ENCODE measurements around the gene MST1.
"Not testable (repeated sequence)": the region's sequence is repeated elsewhere in the genome, so short reads cannot be mapped to it uniquely, and the experiment has no call there.

The MST1 gene

DNA sequence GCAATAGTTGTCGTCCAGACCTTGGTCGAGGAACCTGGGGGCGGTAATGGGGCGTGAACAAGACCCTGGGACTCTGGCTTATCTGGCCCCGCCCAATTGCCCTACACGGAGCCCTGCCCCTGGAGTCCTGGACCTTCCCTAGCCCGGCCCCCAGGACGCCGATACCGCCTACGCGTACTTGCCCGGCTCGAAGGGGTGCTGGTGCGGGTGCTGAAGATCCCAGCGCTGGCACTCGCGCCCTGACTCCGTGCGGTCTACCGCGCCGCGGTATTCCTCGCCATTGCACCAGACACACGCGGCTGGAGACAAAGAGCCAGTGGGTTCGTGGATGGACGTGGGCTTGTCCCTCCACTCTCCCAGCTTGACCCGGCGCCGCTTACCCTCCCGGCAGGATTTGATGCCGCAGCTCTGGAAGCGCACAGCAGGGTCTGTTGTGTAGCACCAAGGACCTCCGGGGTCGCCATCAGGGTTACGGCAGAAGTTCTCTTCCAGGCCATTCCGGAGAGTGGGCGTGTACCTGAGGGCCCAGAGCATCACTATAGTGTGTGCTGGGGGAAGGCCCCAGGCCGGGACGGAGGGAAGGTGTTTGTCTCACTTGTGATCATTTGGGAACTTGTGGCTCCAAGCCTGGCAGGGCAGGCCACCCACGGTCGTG, 2.4 kb downstream of the MST1 start:
- H3K9me3 ChIP-seq (ENCODE audit: control insufficient read depth, low read length); H3K4me1 ChIP-seq (ENCODE audit: control insufficient read depth, insufficient read depth, low read length, poor library complexity, severe bottlenecking); H3K27ac ChIP-seq (ENCODE audit: low read depth, low read length, severe bottlenecking): not testable (repeated sequence)
- 10 to 13% methylated on average over 30 to 34 of the region's 44 CpGs for whole genome bisulfite sequencing, 2 experiments (ENCODE audit: insufficient coverage in 2 of 2)
- H3K36me3 ChIP-seq (ENCODE audit: control insufficient read depth, insufficient read depth, low read length): peaks cover 20% of the 10 kb centered on the region
- H3K4me3 ChIP-seq (ENCODE audit: extremely low read depth, insufficient read depth, low read length, poor library complexity, severe bottlenecking): peak overlapping the region; percentile 39

DNA sequence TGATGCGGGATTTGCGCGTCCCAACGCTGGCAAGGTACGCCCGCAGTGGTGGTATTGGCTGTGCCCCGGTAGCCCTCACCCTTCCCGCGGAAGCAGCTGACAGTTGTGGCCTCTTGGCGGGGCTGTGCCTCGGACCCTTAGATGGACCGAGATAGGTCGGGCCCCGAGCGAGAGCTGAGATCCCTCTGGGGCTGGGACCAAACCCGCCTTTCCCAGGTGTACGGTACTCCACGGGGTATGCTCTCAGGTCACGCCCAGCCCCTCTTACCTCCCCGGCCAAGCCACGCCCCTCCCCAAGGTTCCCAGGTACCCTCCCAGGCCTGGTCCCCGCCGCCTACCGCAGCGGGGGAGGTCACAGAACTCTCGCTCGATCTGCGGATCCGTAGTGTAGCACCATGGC, 2.9 kb downstream of the MST1 start:
- not testable (repeated sequence) for H3K27ac ChIP-seq (ENCODE audit: low read depth, low read length, severe bottlenecking); H3K4me1 ChIP-seq (ENCODE audit: control insufficient read depth, insufficient read depth, low read length, poor library complexity, severe bottlenecking); H3K9me3 ChIP-seq (ENCODE audit: control insufficient read depth, low read length)
- peaks cover 25% of the 10 kb centered on the region for H3K36me3 ChIP-seq (ENCODE audit: control insufficient read depth, insufficient read depth, low read length)
- peak overlapping the region; percentile 39 for H3K4me3 ChIP-seq (ENCODE audit: extremely low read depth, insufficient read depth, low read length, poor library complexity, severe bottlenecking)
- WGBS, 2 experiments (ENCODE audit: insufficient coverage in 2 of 2): 2 to 4% methylated on average over 16 to 18 of the region's 29 CpGs

DNA sequence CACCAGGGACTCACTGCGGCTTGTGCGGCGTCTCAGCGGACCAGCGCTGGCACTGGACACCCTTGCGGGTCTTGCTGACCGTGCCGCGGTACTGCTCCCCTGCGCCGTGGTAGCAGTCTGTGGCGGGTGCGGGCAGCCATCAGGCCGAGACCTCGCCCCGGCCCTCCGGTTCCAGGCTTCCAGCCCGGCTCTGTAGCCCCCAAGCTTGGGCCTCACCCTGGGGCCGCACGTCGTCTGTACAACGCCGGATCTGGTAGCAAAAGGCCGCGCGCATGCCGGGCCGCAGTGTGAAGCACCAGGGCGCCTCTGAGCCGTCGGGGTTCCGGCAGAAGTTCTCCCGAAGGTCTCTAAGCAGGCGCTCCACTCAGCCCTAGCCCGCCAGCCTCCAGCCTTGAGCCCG, 3.4 kb downstream of the MST1 start:
- H3K4me3 ChIP-seq (ENCODE audit: extremely low read depth, insufficient read depth, low read length, poor library complexity, severe bottlenecking); H3K4me1 ChIP-seq (ENCODE audit: control insufficient read depth, insufficient read depth, low read length, poor library complexity, severe bottlenecking); H3K27ac ChIP-seq (ENCODE audit: low read depth, low read length, severe bottlenecking); H3K9me3 ChIP-seq (ENCODE audit: control insufficient read depth, low read length): not testable (repeated sequence)
- H3K36me3 ChIP-seq (ENCODE audit: control insufficient read depth, insufficient read depth, low read length): peaks cover 30% of the 10 kb centered on the region
- 61 to 65% methylated on average over 26 to 29 of the region's 36 CpGs for WGBS, 2 experiments (ENCODE audit: insufficient coverage in 2 of 2)

DNA sequence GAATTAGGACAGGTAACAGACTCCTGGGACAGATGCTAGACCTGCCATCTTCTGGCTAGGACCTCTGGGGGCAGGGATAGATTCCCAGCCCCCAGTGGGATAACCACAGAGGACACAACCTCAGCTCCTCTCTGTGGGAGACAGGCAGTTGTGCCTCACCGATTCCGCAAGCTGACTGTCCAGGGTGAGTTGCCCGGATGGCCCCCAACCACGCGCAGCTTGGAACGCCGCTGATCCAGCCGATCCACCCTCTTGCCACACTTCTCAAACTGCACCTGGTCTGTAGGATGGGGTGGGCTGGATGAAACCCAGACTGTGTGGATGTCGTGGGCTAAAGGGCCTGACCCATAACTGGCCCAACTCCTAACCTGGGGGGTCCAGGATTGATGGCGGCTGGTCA, 4.2 kb downstream of the MST1 start:
- H3K4me3 ChIP-seq (ENCODE audit: extremely low read depth, insufficient read depth, low read length, poor library complexity, severe bottlenecking); H3K4me1 ChIP-seq (ENCODE audit: control insufficient read depth, insufficient read depth, low read length, poor library complexity, severe bottlenecking); H3K9me3 ChIP-seq (ENCODE audit: control insufficient read depth, low read length); H3K27ac ChIP-seq (ENCODE audit: low read depth, low read length, severe bottlenecking): not testable (repeated sequence)
- 94 to 100% methylated on average over 1 to 2 of the region's 10 CpGs for WGBS, 2 experiments (ENCODE audit: insufficient coverage in 2 of 2)
- peaks cover 38% of the 10 kb centered on the region for H3K36me3 ChIP-seq (ENCODE audit: control insufficient read depth, insufficient read depth, low read length)

DNA sequence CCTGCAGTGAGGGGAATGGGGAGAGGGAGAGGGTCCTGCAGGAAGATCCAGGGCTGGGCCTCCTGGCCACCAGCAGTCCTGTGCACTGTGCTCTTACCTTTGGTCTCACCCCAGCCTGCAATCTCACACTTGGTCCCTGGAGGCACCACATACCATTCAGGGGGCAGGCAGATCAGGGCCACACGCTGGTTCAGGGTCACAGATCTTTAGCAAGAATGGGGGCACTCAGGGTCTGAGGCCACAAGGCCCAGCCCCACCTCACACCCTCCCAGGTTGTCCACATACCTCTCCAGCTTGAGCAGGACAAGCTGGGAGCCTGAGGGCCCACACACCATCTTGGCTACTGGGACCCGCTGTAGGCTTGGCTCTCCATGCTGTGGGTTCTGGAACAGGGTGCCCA, 4.8 kb downstream of the MST1 start:
- H3K4me1 ChIP-seq (ENCODE audit: control insufficient read depth, insufficient read depth, low read length, poor library complexity, severe bottlenecking); H3K27ac ChIP-seq (ENCODE audit: low read depth, low read length, severe bottlenecking); H3K9me3 ChIP-seq (ENCODE audit: control insufficient read depth, low read length); H3K4me3 ChIP-seq (ENCODE audit: extremely low read depth, insufficient read depth, low read length, poor library complexity, severe bottlenecking): not testable (repeated sequence)
- 80 to 100% methylated on average over 1 of the region's 2 CpGs for WGBS, 2 experiments (ENCODE audit: insufficient coverage in 2 of 2)
- peaks cover 44% of the 10 kb centered on the region for H3K36me3 ChIP-seq (ENCODE audit: control insufficient read depth, insufficient read depth, low read length)

DNA sequence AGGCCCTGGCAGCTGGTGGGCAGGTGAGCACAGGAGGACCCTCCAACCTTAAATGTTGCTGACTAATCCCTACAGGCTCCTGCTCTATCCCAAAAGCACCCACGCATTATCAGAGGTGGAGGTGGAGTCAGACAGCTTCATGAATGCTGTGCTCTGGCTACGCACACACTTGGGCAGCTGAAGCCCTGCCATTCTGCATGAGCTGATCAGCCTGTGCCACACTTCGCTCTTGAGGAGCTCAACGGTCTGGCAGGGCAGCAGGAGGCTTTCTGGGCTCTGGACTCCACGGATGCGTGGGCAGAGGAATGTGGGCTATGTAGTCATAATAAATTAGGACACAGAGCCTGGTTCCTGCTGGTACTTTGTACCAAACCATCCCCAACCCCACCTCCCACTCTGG, 6.1 kb downstream of the MST1 start:
- Histone ChIP-seq H3K9me3 (ENCODE audit: control insufficient read depth, low read length) (no peaks in the 10 kb centered on the region), H3K36me3 (ENCODE audit: control insufficient read depth, insufficient read depth, low read length) (peaks cover 57% of the 10 kb centered on the region), H3K4me1 (ENCODE audit: control insufficient read depth, insufficient read depth, low read length, poor library complexity, severe bottlenecking) (no peaks in the 10 kb centered on the region), H3K27ac (ENCODE audit: low read depth, low read length, severe bottlenecking) (no peak overlapping the region), H3K4me3 (ENCODE audit: extremely low read depth, insufficient read depth, low read length, poor library complexity, severe bottlenecking) (no peak overlapping the region)
- WGBS, 2 experiments (ENCODE audit: insufficient coverage in 2 of 2): 98 to 100% methylated on average over 2 to 5 of the region's 6 CpGs

DNA sequence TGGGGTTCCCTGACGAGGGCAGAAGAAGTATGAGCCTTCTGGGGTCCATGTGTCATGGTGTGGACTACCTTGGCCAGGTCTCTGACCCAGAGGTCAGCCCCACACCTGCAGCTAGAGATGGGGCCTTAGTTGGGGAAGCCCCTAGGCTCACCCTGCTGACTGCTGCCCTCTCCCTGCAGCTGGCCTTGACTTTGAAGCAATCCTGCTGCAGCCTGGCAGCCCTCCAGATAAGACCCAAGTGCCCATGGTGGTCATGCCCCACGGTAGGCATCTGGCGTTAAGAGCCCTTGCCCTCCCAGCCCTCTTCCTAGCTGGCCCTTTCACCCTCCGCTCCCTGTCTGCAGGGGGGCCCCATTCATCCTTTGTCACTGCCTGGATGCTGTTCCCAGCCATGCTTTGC, 7.7 kb downstream of the MST1 start:
- 90 to 100% methylated on average over 3 to 4 of the region's 4 CpGs for WGBS, 2 experiments (ENCODE audit: insufficient coverage in 2 of 2)
- H3K4me3 ChIP-seq (ENCODE audit: extremely low read depth, insufficient read depth, low read length, poor library complexity, severe bottlenecking): no peak overlapping the region
- H3K9me3 ChIP-seq (ENCODE audit: control insufficient read depth, low read length): no peaks in the 10 kb centered on the region
- H3K27ac ChIP-seq (ENCODE audit: low read depth, low read length, severe bottlenecking): no peak overlapping the region
- peaks cover 73% of the 10 kb centered on the region for H3K36me3 ChIP-seq (ENCODE audit: control insufficient read depth, insufficient read depth, low read length)
- no peaks in the 10 kb centered on the region for H3K4me1 ChIP-seq (ENCODE audit: control insufficient read depth, insufficient read depth, low read length, poor library complexity, severe bottlenecking)

DNA sequence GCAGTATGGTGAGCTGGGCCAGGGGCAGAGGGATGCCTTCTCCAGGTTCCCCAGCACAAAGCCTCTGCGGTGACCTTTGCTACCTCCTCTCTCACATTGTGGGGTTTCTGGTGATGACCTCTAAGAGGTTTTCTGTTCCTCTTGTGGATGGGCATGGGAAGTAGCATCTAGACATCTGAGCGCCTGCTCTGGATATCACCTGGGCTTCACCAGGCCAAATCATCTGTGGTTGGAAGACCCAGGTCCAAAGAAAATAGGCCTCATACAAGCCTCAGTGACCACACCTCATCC, 8.1 kb downstream of the MST1 start:
- H3K36me3 ChIP-seq (ENCODE audit: control insufficient read depth, insufficient read depth, low read length): peaks cover 77% of the 10 kb centered on the region
- H3K4me3 ChIP-seq (ENCODE audit: extremely low read depth, insufficient read depth, low read length, poor library complexity, severe bottlenecking): no peak overlapping the region
- 100% methylated on average over 1 of the region's 2 CpGs for WGBS, 2 experiments (ENCODE audit: insufficient coverage in 2 of 2)
- H3K27ac ChIP-seq (ENCODE audit: low read depth, low read length, severe bottlenecking): no peak overlapping the region
- H3K9me3 ChIP-seq (ENCODE audit: control insufficient read depth, low read length): no peaks in the 10 kb centered on the region
- H3K4me1 ChIP-seq (ENCODE audit: control insufficient read depth, insufficient read depth, low read length, poor library complexity, severe bottlenecking): no peaks in the 10 kb centered on the region

DNA sequence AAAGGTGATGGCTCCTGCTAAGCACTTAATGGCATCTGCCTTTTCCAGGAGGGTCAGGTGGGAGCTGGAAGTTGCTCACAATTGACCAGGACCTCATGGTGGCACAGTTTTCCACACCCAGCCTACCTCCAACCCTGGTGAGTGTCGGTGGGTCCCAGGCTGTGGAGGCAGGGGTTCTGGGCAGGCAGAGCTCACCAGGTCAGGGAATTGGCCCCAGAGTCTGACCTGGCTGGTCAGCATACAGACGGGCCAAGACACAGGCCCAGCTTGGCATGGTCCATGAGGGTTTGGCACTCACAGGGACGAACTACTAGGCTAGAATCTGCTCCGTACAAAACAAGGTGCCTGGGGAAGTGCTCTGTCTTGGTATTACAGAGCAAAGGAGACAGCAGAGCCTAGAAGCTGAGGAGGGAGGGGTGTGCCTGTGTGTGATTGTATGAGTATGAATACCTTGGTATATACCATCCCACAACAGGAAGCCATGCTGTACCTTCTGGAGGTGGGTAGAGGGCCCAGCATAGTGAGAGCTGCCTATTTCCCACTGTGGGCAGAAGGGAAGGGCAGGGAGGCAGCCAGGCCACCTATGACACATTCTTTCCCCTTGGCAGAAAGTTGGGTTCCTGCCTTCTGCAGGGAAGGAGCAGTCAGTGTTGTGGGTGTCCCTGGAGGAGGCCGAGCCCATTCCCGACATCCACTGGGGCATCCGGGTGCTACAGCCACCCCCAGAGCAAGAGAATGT, 8.6 kb downstream of the MST1 start:
- Histone ChIP-seq H3K36me3 (ENCODE audit: control insufficient read depth, insufficient read depth, low read length) (peaks cover 82% of the 10 kb centered on the region), H3K4me3 (ENCODE audit: extremely low read depth, insufficient read depth, low read length, poor library complexity, severe bottlenecking) (no peak overlapping the region)
- WGBS, 2 experiments (ENCODE audit: insufficient coverage in 2 of 2): 91 to 99% methylated on average over 5 to 7 of the region's 7 CpGs

DNA sequence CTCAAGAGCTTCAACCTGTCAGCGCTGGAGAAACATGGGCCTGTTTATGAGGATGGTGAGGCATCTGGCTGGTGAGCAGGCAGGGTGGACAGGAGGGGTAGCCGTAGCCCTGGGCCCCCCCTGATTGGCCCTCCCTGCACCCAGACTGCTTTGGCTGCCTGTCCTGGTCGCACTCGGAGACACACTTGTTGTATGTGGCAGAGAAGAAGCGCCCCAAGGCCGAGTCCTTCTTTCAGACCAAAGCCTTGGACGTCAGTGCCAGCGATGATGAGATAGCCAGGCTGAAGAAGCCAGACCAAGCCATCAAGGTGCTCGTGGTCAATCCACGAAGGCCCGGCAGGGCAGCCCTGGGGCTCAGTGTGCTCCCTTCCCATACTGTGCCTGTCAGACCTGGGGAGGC, 13.4 kb downstream of the MST1 start:
- Histone ChIP-seq H3K9me3 (ENCODE audit: control insufficient read depth, low read length) (no peaks in the 10 kb centered on the region), H3K27ac (ENCODE audit: low read depth, low read length, severe bottlenecking) (no peak overlapping the region), H3K4me3 (ENCODE audit: extremely low read depth, insufficient read depth, low read length, poor library complexity, severe bottlenecking) (no peak overlapping the region), H3K36me3 (ENCODE audit: control insufficient read depth, insufficient read depth, low read length) (peaks cover 57% of the 10 kb centered on the region), H3K4me1 (ENCODE audit: control insufficient read depth, insufficient read depth, low read length, poor library complexity, severe bottlenecking) (no peaks in the 10 kb centered on the region)
- 98 to 100% methylated on average over 10 to 11 of the region's 11 CpGs for WGBS, 2 experiments (ENCODE audit: insufficient coverage in 2 of 2)

More for the DNA sequence above, 8.6 kb downstream of the MST1 start:
- no peaks in the 10 kb centered on the region for H3K4me1 ChIP-seq (ENCODE audit: control insufficient read depth, insufficient read depth, low read length, poor library complexity, severe bottlenecking)
- no peaks in the 10 kb centered on the region for H3K9me3 ChIP-seq (ENCODE audit: control insufficient read depth, low read length)
- H3K27ac ChIP-seq (ENCODE audit: low read depth, low read length, severe bottlenecking): no peak overlapping the region

DNA sequence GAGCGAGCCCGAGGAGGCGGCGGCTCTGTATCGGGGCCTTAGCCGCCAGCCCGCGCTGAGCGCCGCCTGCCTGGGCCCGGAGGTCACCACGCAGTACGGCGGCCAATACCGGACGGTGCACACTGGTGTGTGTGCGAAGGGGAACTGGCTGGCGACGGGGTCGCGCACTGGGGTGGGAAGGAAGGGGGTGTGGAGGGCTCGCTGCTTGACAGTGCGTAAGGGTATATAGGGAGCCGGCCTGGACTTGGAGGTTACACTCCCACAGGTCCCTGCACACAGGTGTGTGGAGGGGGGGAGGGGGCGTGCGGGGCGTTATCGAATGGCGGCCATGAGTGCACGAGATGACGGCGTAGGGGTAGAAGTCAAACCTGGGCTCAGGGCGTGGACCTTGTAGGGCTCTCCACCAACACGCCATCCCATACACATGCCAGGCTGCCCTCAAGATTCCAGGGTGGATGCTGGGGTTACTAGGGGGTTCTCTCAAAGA, 14.7 kb downstream of the MST1 start:
- Histone ChIP-seq H3K9me3 (ENCODE audit: control insufficient read depth, low read length) (no peaks in the 10 kb centered on the region), H3K36me3 (ENCODE audit: control insufficient read depth, insufficient read depth, low read length) (peaks cover 43% of the 10 kb centered on the region), H3K27ac (ENCODE audit: low read depth, low read length, severe bottlenecking) (peak overlapping the region; percentile 96), H3K4me3 (ENCODE audit: extremely low read depth, insufficient read depth, low read length, poor library complexity, severe bottlenecking) (peak overlapping the region; percentile 63), H3K4me1 (ENCODE audit: control insufficient read depth, insufficient read depth, low read length, poor library complexity, severe bottlenecking) (no peaks in the 10 kb centered on the region)
- 0 to 2% methylated on average over 18 to 19 of the region's 34 CpGs for WGBS, 2 experiments (ENCODE audit: insufficient coverage in 2 of 2)
